ENCODE results near the gene STARD3.
"Not testable (repeated sequence)": the region's sequence is repeated elsewhere in the genome, so short reads cannot be mapped to it uniquely, and the experiment has no call there.

STARD3 gene

GRCh38 chr17:39636927-39637736 is at the start of gene STARD3:
Gene STARD3 (plus strand): TSS chr17:39637144. CDS start chr17:39653532, 16,388 bp downstream.
- DNase-seq, result peak; percentile 92

GRCh38 chr17:39590180-39590579 is 46.8 kb upstream of the STARD3 start:
- not testable (repeated sequence) for DNase-seq

- DNase-seq, result no peak
Observed at GRCh38 chr17:39591958-39592954, 44.7 kb upstream of the STARD3 start.

- DNase-seq, result no peak
Observed at GRCh38 chr17:39593371-39593770, 43.6 kb upstream of the STARD3 start.

GRCh38 chr17:39595294-39595693 is 41.6 kb upstream of the STARD3 start:
- no peak for DNase-seq

- no peak for DNase-seq
Observed at GRCh38 chr17:39595928-39596510, 40.9 kb upstream of the STARD3 start.

- DNase-seq, result no peak
Observed at GRCh38 chr17:39596543-39597267, 40.2 kb upstream of the STARD3 start.

GRCh38 chr17:39597372-39598046 is 39.4 kb upstream of the STARD3 start:
- no peak for DNase-seq

- no peak for DNase-seq
Observed at GRCh38 chr17:39598047-39598481, 38.9 kb upstream of the STARD3 start.

GRCh38 chr17:39598630-39599003 is 38.3 kb upstream of the STARD3 start:
- DNase-seq, result no peak

- DNase-seq, result no peak
Observed at GRCh38 chr17:39599004-39599664, 37.8 kb upstream of the STARD3 start.

- DNase-seq, result no peak
Observed at GRCh38 chr17:39599665-39600231, 37.2 kb upstream of the STARD3 start.

- no peak for DNase-seq
Observed at GRCh38 chr17:39600288-39600996, 36.5 kb upstream of the STARD3 start.

- DNase-seq, result no peak
Observed at GRCh38 chr17:39600997-39601597, 35.8 kb upstream of the STARD3 start.

GRCh38 chr17:39601758-39602532 is 35.0 kb upstream of the STARD3 start:
- no peak for DNase-seq

GRCh38 chr17:39602533-39603303 is 34.2 kb upstream of the STARD3 start:
- DNase-seq, result no peak

GRCh38 chr17:39603304-39604016 is 33.5 kb upstream of the STARD3 start:
- DNase-seq, result no peak
